ENCODE results near the gene NFX1.

NFX1 gene

GRCh38 chr9:33375841-33376321 lies 85.6 kb downstream of the NFX1 start:
- TF ChIP-seq ZNF223 (tag by site-specific recombination; IDR thresholded peaks at IDR 0.05) (0 out of 2 replicates have a peak, but pooled peaks have one; percentile 5), ZNF488 (tag by site-specific recombination; IDR thresholded peaks at IDR 0.05) (no peak), ZFHX2 (tag by site-specific recombination; conservative IDR thresholded peaks at IDR 0.05) (peak; percentile 93), ZNF830 (tag by site-specific recombination; IDR thresholded peaks at IDR 0.05; ENCODE audit: low read depth) (no peak), SETDB1 (IDR thresholded peaks at IDR 0.05; ENCODE audit: insufficient read length, low read length) (peak; percentile 26), ZSCAN4 (tag by site-specific recombination; IDR thresholded peaks at IDR 0.05) (no peak), ZFP37 (tag by site-specific recombination; IDR thresholded peaks at IDR 0.05) (no peak), EGR2 (tag by site-specific recombination; IDR thresholded peaks at IDR 0.05; ENCODE audit: low read depth) (peak; percentile 94), HOXC10 (CRISPR knock-in tag; IDR thresholded peaks at IDR 0.05) (no peak)
- H3K4me1 ChIP-seq (ENCODE audit: control insufficient read depth, insufficient read depth, low read length): no peaks in the 10 kb centered on the region
- no peak overlapping the region for H3K27ac ChIP-seq (ENCODE audit: extremely low read depth, low read depth, low read length)
- H3K36me3 ChIP-seq (ENCODE audit: control insufficient read depth in 2 of 2, insufficient read depth in 1 of 2, low read length in 2 of 2): peaks cover 0 to 18% of the 10 kb centered on the region in 2 experiments; a peak in 1 of 3 replicates
- H3K9me3 ChIP-seq (ENCODE audit: control insufficient read depth, insufficient read depth, low read depth, low read length): no peaks in the 10 kb centered on the region
- H3K4me3 ChIP-seq (ENCODE audit: low read depth, low read length): no peak overlapping the region
- POLR2A ChIA-PET: interaction anchor here (1.5 kb wide), 1 partner anchor 98 kb away, joined by 8 read pairs; the partner anchor contains the start of gene NOL6
- CTCF ChIA-PET: interaction anchor here (0.5 to 5.5 kb wide), 22 partner anchors 11 to 346 kb away, joined by 3 to 111 read pairs (median 10); partner anchors contain the start of genes AQP3, AQP7 and NOL6

GRCh38 chr9:33377089-33377715 lies 86.9 kb downstream of the NFX1 start:
- CTCF ChIA-PET: interaction anchor here (0.6 to 2.0 kb wide), 7 partner anchors 14 to 97 kb away, joined by 3 to 5 read pairs (median 3); partner anchors contain the start of gene NOL6
- no peak overlapping the region for H3K4me3 ChIP-seq (ENCODE audit: low read depth, low read length)
- no peaks in the 10 kb centered on the region for H3K4me1 ChIP-seq (ENCODE audit: control insufficient read depth, insufficient read depth, low read length)
- H3K36me3 ChIP-seq (ENCODE audit: control insufficient read depth in 2 of 2, insufficient read depth in 1 of 2, low read length in 2 of 2): peaks cover 0 to 5% of the 10 kb centered on the region in 2 experiments; a peak in 1 of 3 replicates
- no peak overlapping the region for H3K27ac ChIP-seq (ENCODE audit: extremely low read depth, low read depth, low read length)
- peak; percentile 9; the same call in 1 of the 2 replicates for TF ChIP-seq ZFHX2 (tag by site-specific recombination; conservative IDR thresholded peaks at IDR 0.05)
- TF ChIP-seq EGR2 (tag by site-specific recombination; IDR thresholded peaks at IDR 0.05; ENCODE audit: low read depth): peak; percentile 82
- no peak for TF ChIP-seq ZIC2 (tag by site-specific recombination; IDR thresholded peaks at IDR 0.05)
- TF ChIP-seq BCL6B (tag by site-specific recombination; IDR thresholded peaks at IDR 0.05): no peak
- POLR2A ChIA-PET: no interaction called here
- no peaks in the 10 kb centered on the region for H3K9me3 ChIP-seq (ENCODE audit: control insufficient read depth, insufficient read depth, low read depth, low read length)

- Histone ChIP-seq H3K4me1 (ENCODE audit: control insufficient read depth, insufficient read depth, low read length) (no peaks in the 10 kb centered on the region), H3K9me3 (ENCODE audit: control insufficient read depth, insufficient read depth, low read depth, low read length) (no peaks in the 10 kb centered on the region), H3K4me3 (ENCODE audit: low read depth, low read length) (no peak overlapping the region), H3K36me3 (ENCODE audit: control insufficient read depth in 2 of 2, insufficient read depth in 1 of 2, low read length in 2 of 2) (no peaks in the 10 kb centered on the region), H3K27ac (ENCODE audit: extremely low read depth, low read depth, low read length) (no peak overlapping the region)
- CTCF ChIA-PET: interaction anchor here (1.0 to 2.0 kb wide), 4 partner anchors 13 to 343 kb away, joined by 3 to 5 read pairs (median 3); no protein-coding TSS in a partner anchor
- POLR2A ChIA-PET: no interaction called here
- no peak for TF ChIP-seq ZNF423 (tag by site-specific recombination; IDR thresholded peaks at IDR 0.05)
- no peak for TF ChIP-seq TCF7L2 (IDR thresholded peaks at IDR 0.05; ENCODE audit: borderline replicate concordance, low read depth, low read length)
- no peak for TF ChIP-seq MZF1 (tag by site-specific recombination; IDR thresholded peaks at IDR 0.05; ENCODE audit: borderline replicate concordance)
- no peak for TF ChIP-seq SCRT2 (tag by site-specific recombination; IDR thresholded peaks at IDR 0.05)
- TF ChIP-seq FEZF1 (tag by site-specific recombination; IDR thresholded peaks at IDR 0.05): no peak
- no peak for TF ChIP-seq ZNF623 (tag by site-specific recombination; IDR thresholded peaks at IDR 0.05)
- no peak for TF ChIP-seq TRIM28 (IDR thresholded peaks at IDR 0.05; ENCODE audit: borderline replicate concordance, low read length)
- no peak for TF ChIP-seq ZNF16 (tag by site-specific recombination; IDR thresholded peaks at IDR 0.05; ENCODE audit: low read depth)
- TF ChIP-seq MEIS1 (CRISPR knock-in tag; IDR thresholded peaks at IDR 0.05; ENCODE audit: borderline replicate concordance): no peak
- no peak for TF ChIP-seq ZNF530 (tag by site-specific recombination; IDR thresholded peaks at IDR 0.05; ENCODE audit: low read depth)
- TF ChIP-seq KLF10 (tag by site-specific recombination; IDR thresholded peaks at IDR 0.05): no peak
These were observed 87.9 kb downstream of the NFX1 start for GRCh38 chr9:33378121-33378795.
